Liver (tissue), 9 donors: ENCODE measurements around the gene DSG3. TPM values are rescaled to one million over a fixed set of nuclear protein-coding genes. Genes with fewer than 3 reads are reported as not detected.

Source experiments
- DNase-seq: peaks from one replicate; pipeline ENCODE4 v3.0.0-alpha.2; 2017; ENCODE audit warnings: low spot score
- H3K27ac ChIP-seq, 2 donors: one replicate each; pipeline ENCODE4 v1.7.0; 2013; ENCODE audit warnings: inconsistent platforms in 2 of 2, low read length in 2 of 2, control low read depth in 1 of 2, low read depth in 1 of 2, mild to moderate bottlenecking in 1 of 2
- H3K27me3 ChIP-seq, 4 donors: one replicate each; pipeline versions ENCODE4 v1.6.1 to v1.7.0; 2013; ENCODE audit warnings: low read length in 3 of 4, inconsistent platforms in 1 of 4, mild to moderate bottlenecking in 1 of 4, moderate library complexity in 1 of 4; ENCODE audit not compliant: control insufficient read depth in 4 of 4, insufficient read depth in 4 of 4
- H3K36me3 ChIP-seq, 4 donors: one replicate each; pipeline versions ENCODE4 v1.6.1 to v1.7.0; 2013; ENCODE audit warnings: low read length in 3 of 4, mild to moderate bottlenecking in 3 of 4, low read depth in 1 of 4, moderate library complexity in 1 of 4; ENCODE audit not compliant: control insufficient read depth in 4 of 4, insufficient read depth in 3 of 4
- H3K4me1 ChIP-seq, 4 donors: one replicate each; pipeline versions ENCODE4 v1.6.1 to v1.7.0; 2013; ENCODE audit warnings: low read length in 3 of 4, mild to moderate bottlenecking in 3 of 4, moderate library complexity in 1 of 4; ENCODE audit not compliant: control insufficient read depth in 4 of 4, insufficient read depth in 4 of 4
- H3K4me3 ChIP-seq, 3 donors: one replicate each; pipeline versions ENCODE4 v1.6.1 to v1.7.0; 2013; ENCODE audit warnings: low read length in 3 of 3, control low read depth in 1 of 3, low read depth in 1 of 3, mild to moderate bottlenecking in 1 of 3
- H3K9ac ChIP-seq, 2 donors: one replicate each; pipeline ENCODE4 v1.7.0; 2013; ENCODE audit warnings: low read length in 2 of 2, mild to moderate bottlenecking in 2 of 2, moderate library complexity in 2 of 2, control low read depth in 1 of 2, low read depth in 1 of 2
- H3K9me3 ChIP-seq, 4 donors: one replicate each; pipeline versions ENCODE4 v1.6.1 to v1.7.0; 2013; ENCODE audit warnings: low read length in 3 of 4; ENCODE audit not compliant: control insufficient read depth in 4 of 4
- CTCF ChIP-seq: fragments of 150-350 bp; IDR thresholded peaks from 2 replicates; pipeline ENCODE4 v1.5.1; 2017; ENCODE audit warnings: improper control_type of control experiment, low read depth, low read length; ENCODE audit not compliant: missing input control
- EGR1 ChIP-seq, 2 donors: IDR thresholded peaks; 2 replicates each; pipeline ENCODE4 v1.6.1; 2016 to 2018; ENCODE audit warnings: antibody characterized with exemption in 2 of 2, low read depth in 2 of 2
- FOXA1 ChIP-seq: IDR thresholded peaks from 2 replicates; pipeline ENCODE4 v1.6.1; 2016; ENCODE audit warnings: antibody characterized with exemption
- FOXA2 ChIP-seq: IDR thresholded peaks from 2 replicates; pipeline ENCODE4 v1.6.1; 2016; ENCODE audit warnings: antibody characterized with exemption
- HNF4A ChIP-seq, 2 donors: conservative IDR thresholded peaks; 2 replicates each; pipeline ENCODE4 v1.6.1; 2016; ENCODE audit warnings: antibody characterized with exemption in 2 of 2, mild to moderate bottlenecking in 2 of 2
- HNF4G ChIP-seq: IDR thresholded peaks from 2 replicates; pipeline ENCODE4 v1.6.1; 2016; ENCODE audit warnings: antibody characterized with exemption
- JUND ChIP-seq, 2 donors: IDR thresholded peaks; 2 replicates each; pipeline ENCODE4 v1.6.1; 2016; ENCODE audit warnings: antibody characterized with exemption in 2 of 2
- MAX ChIP-seq: IDR thresholded peaks from 2 replicates; pipeline ENCODE4 v1.6.1; 2016; ENCODE audit warnings: antibody characterized with exemption
- NR2F2 ChIP-seq: IDR thresholded peaks from 2 replicates; pipeline ENCODE4 v1.6.1; 2016; ENCODE audit warnings: antibody characterized with exemption
- RAD21 ChIP-seq, 2 donors: IDR thresholded peaks; 2 replicates each; pipeline ENCODE4 v1.6.1; 2016; ENCODE audit warnings: antibody characterized with exemption in 2 of 2, mild to moderate bottlenecking in 2 of 2
- RXRA ChIP-seq, 2 donors: IDR thresholded peaks; 2 replicates each; pipeline ENCODE4 v1.6.1; 2017 to 2018; ENCODE audit warnings: antibody characterized with exemption in 2 of 2, mild to moderate bottlenecking in 1 of 2
- SP1 ChIP-seq: IDR thresholded peaks from 2 replicates; pipeline ENCODE4 v1.6.1; 2018; ENCODE audit warnings: antibody characterized with exemption, mild to moderate bottlenecking
- TAF1 ChIP-seq: conservative IDR thresholded peaks from 2 replicates; pipeline ENCODE4 v1.6.1; 2016; ENCODE audit warnings: antibody characterized with exemption, mild to moderate bottlenecking
- YY1 ChIP-seq: IDR thresholded peaks from 2 replicates; pipeline ENCODE4 v1.6.1; 2016; ENCODE audit warnings: antibody characterized with exemption, mild to moderate bottlenecking
- WGBS: extraction: QIAGEN DNeasy Blood & Tissue Kit; methylation state at CpG from one replicate; pipeline ENCODE4 v1.1.7; 2013; 5-methylcytosine and 5-hydroxymethylcytosine counted together
- polyA plus RNA-seq, 2 donors: library from polyadenylated mRNA; stranded (reverse) in 1 of 2; unstranded in 1 of 2; fragments of 200-250 nt in 1 of 2; fragments of >200 nt in 1 of 2; fragmentation: Nextera tagmentation in 1 of 2; extraction: Ambion mirVana in 1 of 2; gene quantifications; one replicate each; pipeline versions ENCODE4 v1.2.1 to v1.2.3, GENCODE V29; 2013 to 2015
- total RNA-seq, 2 donors: library from RNA; depleted of rRNA; stranded (reverse); fragments of >200 nt; gene quantifications; one replicate each; pipeline ENCODE4 v1.2.3, GENCODE V29; 2014
- TF ChIP-seq, protein P1 (sequence below): IDR thresholded peaks from 2 replicates; pipeline ENCODE4 v1.6.1; 2016; ENCODE audit warnings: antibody characterized with exemption
- TF ChIP-seq, protein P2 (sequence below): IDR thresholded peaks from 2 replicates; pipeline ENCODE4 v1.6.1; 2016; ENCODE audit warnings: antibody characterized with exemption, mild to moderate bottlenecking
- donor health status: healthy.
- donor health status: healthy.
- donor health status: healthy.
- donor health status: healthy.
- donor health status: healthy.

The DSG3 gene
- total and polyA plus RNA-seq, 4 donors, result not detected

- no peaks in the 10 kb centered on the region for H3K36me3 ChIP-seq
- H3K27me3 ChIP-seq, result no peaks in the 10 kb centered on the region
- H3K9ac ChIP-seq, result no peak overlapping the region
- H3K4me3 ChIP-seq, result no peak overlapping the region
- H3K27ac ChIP-seq, result no peak overlapping the region
- TF ChIP-seq FOXA1, result no peak
- no peak for TF ChIP-seq HNF4A (conservative IDR thresholded peaks at IDR 0.05)
- no peak for TF ChIP-seq FOXA2
- no peak for TF ChIP-seq RXRA (IDR thresholded peaks at IDR 0.05)
- no peak for TF ChIP-seq JUND (IDR thresholded peaks at IDR 0.05)
- TF ChIP-seq YY1, result no peak
- no peak for TF ChIP-seq SP1
- TF ChIP-seq NR2F2, result no peak
- no peaks in the 10 kb centered on the region for H3K4me1 ChIP-seq
- no peaks in the 10 kb centered on the region for H3K9me3 ChIP-seq
- 64% methylated on average over 37 of the region's 37 CpGs for WGBS
- DNase-seq, result no peak
Measured at GRCh38 chr18:31410716-31411483, 36.6 kb upstream of the DSG3 start.

- H3K27me3 ChIP-seq, result no peaks in the 10 kb centered on the region
- no peak for DNase-seq
- TF ChIP-seq, protein P1, sequence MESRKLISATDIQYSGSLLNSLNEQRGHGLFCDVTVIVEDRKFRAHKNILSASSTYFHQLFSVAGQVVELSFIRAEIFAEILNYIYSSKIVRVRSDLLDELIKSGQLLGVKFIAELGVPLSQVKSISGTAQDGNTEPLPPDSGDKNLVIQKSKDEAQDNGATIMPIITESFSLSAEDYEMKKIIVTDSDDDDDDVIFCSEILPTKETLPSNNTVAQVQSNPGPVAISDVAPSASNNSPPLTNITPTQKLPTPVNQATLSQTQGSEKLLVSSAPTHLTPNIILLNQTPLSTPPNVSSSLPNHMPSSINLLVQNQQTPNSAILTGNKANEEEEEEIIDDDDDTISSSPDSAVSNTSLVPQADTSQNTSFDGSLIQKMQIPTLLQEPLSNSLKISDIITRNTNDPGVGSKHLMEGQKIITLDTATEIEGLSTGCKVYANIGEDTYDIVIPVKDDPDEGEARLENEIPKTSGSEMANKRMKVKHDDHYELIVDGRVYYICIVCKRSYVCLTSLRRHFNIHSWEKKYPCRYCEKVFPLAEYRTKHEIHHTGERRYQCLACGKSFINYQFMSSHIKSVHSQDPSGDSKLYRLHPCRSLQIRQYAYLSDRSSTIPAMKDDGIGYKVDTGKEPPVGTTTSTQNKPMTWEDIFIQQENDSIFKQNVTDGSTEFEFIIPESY, result no peak
- TF ChIP-seq EGR1 (IDR thresholded peaks at IDR 0.05; ENCODE audit: low read depth in 2 of 2), result no peak
- no peak for TF ChIP-seq CTCF
- no peak for TF ChIP-seq RAD21 (IDR thresholded peaks at IDR 0.05)
- TF ChIP-seq, protein P2, sequence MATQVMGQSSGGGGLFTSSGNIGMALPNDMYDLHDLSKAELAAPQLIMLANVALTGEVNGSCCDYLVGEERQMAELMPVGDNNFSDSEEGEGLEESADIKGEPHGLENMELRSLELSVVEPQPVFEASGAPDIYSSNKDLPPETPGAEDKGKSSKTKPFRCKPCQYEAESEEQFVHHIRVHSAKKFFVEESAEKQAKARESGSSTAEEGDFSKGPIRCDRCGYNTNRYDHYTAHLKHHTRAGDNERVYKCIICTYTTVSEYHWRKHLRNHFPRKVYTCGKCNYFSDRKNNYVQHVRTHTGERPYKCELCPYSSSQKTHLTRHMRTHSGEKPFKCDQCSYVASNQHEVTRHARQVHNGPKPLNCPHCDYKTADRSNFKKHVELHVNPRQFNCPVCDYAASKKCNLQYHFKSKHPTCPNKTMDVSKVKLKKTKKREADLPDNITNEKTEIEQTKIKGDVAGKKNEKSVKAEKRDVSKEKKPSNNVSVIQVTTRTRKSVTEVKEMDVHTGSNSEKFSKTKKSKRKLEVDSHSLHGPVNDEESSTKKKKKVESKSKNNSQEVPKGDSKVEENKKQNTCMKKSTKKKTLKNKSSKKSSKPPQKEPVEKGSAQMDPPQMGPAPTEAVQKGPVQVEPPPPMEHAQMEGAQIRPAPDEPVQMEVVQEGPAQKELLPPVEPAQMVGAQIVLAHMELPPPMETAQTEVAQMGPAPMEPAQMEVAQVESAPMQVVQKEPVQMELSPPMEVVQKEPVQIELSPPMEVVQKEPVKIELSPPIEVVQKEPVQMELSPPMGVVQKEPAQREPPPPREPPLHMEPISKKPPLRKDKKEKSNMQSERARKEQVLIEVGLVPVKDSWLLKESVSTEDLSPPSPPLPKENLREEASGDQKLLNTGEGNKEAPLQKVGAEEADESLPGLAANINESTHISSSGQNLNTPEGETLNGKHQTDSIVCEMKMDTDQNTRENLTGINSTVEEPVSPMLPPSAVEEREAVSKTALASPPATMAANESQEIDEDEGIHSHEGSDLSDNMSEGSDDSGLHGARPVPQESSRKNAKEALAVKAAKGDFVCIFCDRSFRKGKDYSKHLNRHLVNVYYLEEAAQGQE, result no peak
- no peak for TF ChIP-seq FOXA1
- no peak for TF ChIP-seq YY1
- no peak for TF ChIP-seq MAX
- no peak for TF ChIP-seq TAF1
- no peak for TF ChIP-seq FOXA2
- TF ChIP-seq NR2F2, result no peak
- no peak for TF ChIP-seq HNF4G
- TF ChIP-seq JUND (IDR thresholded peaks at IDR 0.05), result no peak
- no peak for TF ChIP-seq SP1
- WGBS, result 96% methylated on average over 6 of the region's 6 CpGs
- no peaks in the 10 kb centered on the region for H3K9me3 ChIP-seq
- H3K27ac ChIP-seq, result no peak overlapping the region
- H3K4me1 ChIP-seq, result no peaks in the 10 kb centered on the region
- H3K4me3 ChIP-seq, result no peak overlapping the region
- no peak overlapping the region for H3K9ac ChIP-seq
- H3K36me3 ChIP-seq, result no peaks in the 10 kb centered on the region
Measured at GRCh38 chr18:31413137-31413536, 34.4 kb upstream of the DSG3 start.
